GM23248 (cell line): Measurements from ENCODE around the gene KIRREL1. TPM values are rescaled to one million over a fixed set of nuclear protein-coding genes. Genes with fewer than 3 reads are reported as not detected.

ENCODE experiments used
- DNase-seq: peaks from one replicate; pipeline ENCODE4 v3.0.0-alpha.2; 2015
- H2AFZ ChIP-seq: fragments of 200-600 bp; sonication (generic); 2 replicates; pipeline ENCODE4 v1.6.1; 2016; ENCODE audit warnings: antibody characterized with exemption
- H3F3A ChIP-seq: fragments of 200-600 bp; sonication (generic); 2 replicates; pipeline ENCODE4 v1.6.1; 2016; ENCODE audit warnings: mild to moderate bottlenecking, antibody characterized with exemption, mixed run types; ENCODE audit not compliant: insufficient read depth
- H3K27ac ChIP-seq: fragments of 200-600 bp; sonication (generic); 2 replicates; pipeline ENCODE4 v1.5.1; 2016; ENCODE audit warnings: mild to moderate bottlenecking
- H3K27me3 ChIP-seq: fragments of 200-600 bp; sonication (generic); replicated peaks from 2 replicates; pipeline ENCODE4 v1.6.1; 2016; ENCODE audit warnings: mild to moderate bottlenecking; ENCODE audit not compliant: insufficient read depth
- H3K36me3 ChIP-seq: fragments of 200-600 bp; sonication (generic); 2 replicates; pipeline ENCODE4 v1.6.1; 2016; ENCODE audit warnings: low read depth, mild to moderate bottlenecking
- H3K4me1 ChIP-seq: fragments of 200-600 bp; sonication (generic); 2 replicates; pipeline ENCODE4 v1.6.1; 2016; ENCODE audit warnings: mild to moderate bottlenecking; ENCODE audit not compliant: insufficient read depth
- H3K4me2 ChIP-seq: fragments of 200-600 bp; sonication (generic); one replicate; pipeline ENCODE4 v1.6.1; 2016; ENCODE audit warnings: mild to moderate bottlenecking; ENCODE audit not compliant: unreplicated experiment
- H3K4me3 ChIP-seq: fragments of 200-600 bp; sonication (generic); 2 replicates; pipeline ENCODE4 v1.5.1; 2016; ENCODE audit warnings: mild to moderate bottlenecking
- H3K79me2 ChIP-seq: fragments of 200-600 bp; sonication (generic); 2 replicates; pipeline ENCODE4 v1.6.1; 2016; ENCODE audit warnings: mild to moderate bottlenecking; ENCODE audit not compliant: insufficient read depth
- H3K9ac ChIP-seq: fragments of 200-600 bp; sonication (generic); 2 replicates; pipeline ENCODE4 v1.6.1; 2016; ENCODE audit warnings: mild to moderate bottlenecking
- H3K9me2 ChIP-seq: fragments of 200-600 bp; sonication (generic); 2 replicates; pipeline ENCODE4 v1.6.1; 2016; ENCODE audit warnings: mixed run types, mild to moderate bottlenecking, moderate library complexity; ENCODE audit not compliant: insufficient read depth
- H3K9me3 ChIP-seq: fragments of 200-600 bp; sonication (generic); one replicate; pipeline ENCODE4 v1.6.1; 2017; ENCODE audit warnings: low read depth
- H4K20me1 ChIP-seq: fragments of 200-600 bp; sonication (generic); 2 replicates; pipeline ENCODE4 v1.6.0; 2016; ENCODE audit not compliant: insufficient read depth
- EZH2 ChIP-seq: fragments of 200-600 bp; sonication (generic); IDR thresholded peaks from 2 replicates; pipeline ENCODE4 v1.6.1; 2018; ENCODE audit warnings: antibody characterized with exemption, mild to moderate bottlenecking; ENCODE audit not compliant: insufficient read depth, poor library complexity, severe bottlenecking
- EZH2phosphoT487 ChIP-seq: fragments of 200-600 bp; sonication (generic); IDR thresholded peaks from 2 replicates; pipeline ENCODE4 v1.6.1; 2018; ENCODE audit warnings: antibody characterized with exemption, moderate library complexity, mild to moderate bottlenecking, low read depth; ENCODE audit not compliant: insufficient read depth
- WGBS, 2 experiments: methylation state at CpG; one replicate each; pipeline ENCODE4 v1.1.6; 2015 to 2017; ENCODE audit warnings: low lambda C conversion rate in 2 of 2, low coverage in 1 of 2; ENCODE audit errors: missing lambda C conversion rate in 2 of 2; 5-methylcytosine and 5-hydroxymethylcytosine counted together
- in situ Hi-C: fragments of 300-500 bp; cut with MboI; formaldehyde crosslinking; loops from 2 replicates; pipeline ENCODE4 v1.15.0; 2020
- polyA plus RNA-seq: library from polyadenylated mRNA; unstranded; fragments of >200 nt; fragmentation: Nextera tagmentation; extraction: Ambion mirVana; gene quantifications from 2 replicates; pipeline ENCODE4 v1.2.1, GENCODE V29; 2016
- total RNA-seq: library from RNA; depleted of rRNA; stranded (reverse); fragments of >200 nt; shearing (Covaris generic); gene quantifications from 2 replicates; pipeline ENCODE4 v1.2.3, GENCODE V29; 2014

Gene KIRREL1
- total and polyA plus RNA-seq, 2 experiments from 2014 or later: 33.7 to 108 TPM

GRCh38 chr1:157976888-157977287 lies 16.6 kb upstream of the KIRREL1 start:
- H2AFZ ChIP-seq: no peak overlapping the region
- H3K27me3 ChIP-seq: no peaks in the 10 kb centered on the region
- no peak overlapping the region for H3K27ac ChIP-seq
- H3K9me2 ChIP-seq: no peaks in the 10 kb centered on the region
- H4K20me1 ChIP-seq: no peaks in the 10 kb centered on the region
- TF ChIP-seq EZH2: no peak
- no peak for TF ChIP-seq EZH2phosphoT487
- no peaks in the 10 kb centered on the region for H3K4me1 ChIP-seq
- H3K36me3 ChIP-seq: no peaks in the 10 kb centered on the region
- no peaks in the 10 kb centered on the region for H3K79me2 ChIP-seq
- in situ Hi-C loops: no loop called here
- no peaks in the 10 kb centered on the region for H3F3A ChIP-seq
- no peaks in the 10 kb centered on the region for H3K9me3 ChIP-seq
- no peak overlapping the region for H3K4me3 ChIP-seq
- 88 to 92% methylated on average over 2 of the region's 2 CpGs for WGBS, 2 experiments
- H3K4me2 ChIP-seq: no peak overlapping the region
- no peak overlapping the region for H3K9ac ChIP-seq
- no peak for DNase-seq

GRCh38 chr1:157978586-157979403 lies 14.7 kb upstream of the KIRREL1 start:
- Histone ChIP-seq H3K36me3 (no peaks in the 10 kb centered on the region), H3K4me1 (no peaks in the 10 kb centered on the region), H3K9me2 (no peaks in the 10 kb centered on the region), H3K27ac (no peak overlapping the region), H3K79me2 (no peaks in the 10 kb centered on the region), H3K27me3 (no peaks in the 10 kb centered on the region), H3F3A (no peaks in the 10 kb centered on the region), H3K9me3 (no peaks in the 10 kb centered on the region), H3K9ac (no peak overlapping the region), H2AFZ (peak overlapping the region; percentile 47; the same call in 1 of the 2 replicates), H3K4me2 (no peak overlapping the region), H3K4me3 (no peak overlapping the region), H4K20me1 (no peaks in the 10 kb centered on the region)
- 21 to 26% methylated on average over 37 to 38 of the region's 38 CpGs for WGBS, 2 experiments
- DNase-seq: no peak
- TF ChIP-seq EZH2 (no peak), EZH2phosphoT487 (no peak)
- in situ Hi-C loops: no loop called here

- no peak overlapping the region for H2AFZ ChIP-seq
- no peak overlapping the region for H3K4me2 ChIP-seq
- no peak for DNase-seq
- no peaks in the 10 kb centered on the region for H3K4me1 ChIP-seq
- H3K27ac ChIP-seq: no peak overlapping the region
- H3K4me3 ChIP-seq: no peak overlapping the region
- no peaks in the 10 kb centered on the region for H3K9me3 ChIP-seq
- no peaks in the 10 kb centered on the region for H3F3A ChIP-seq
- no peaks in the 10 kb centered on the region for H3K79me2 ChIP-seq
- 87 to 95% methylated on average over 2 of the region's 2 CpGs for WGBS, 2 experiments
- in situ Hi-C loops: loop anchor here (10.0 kb wide), 1 partner anchor 103 kb away; no protein-coding TSS in a partner anchor
- H3K9me2 ChIP-seq: no peaks in the 10 kb centered on the region
- H3K36me3 ChIP-seq: no peaks in the 10 kb centered on the region
- no peaks in the 10 kb centered on the region for H3K27me3 ChIP-seq
- TF ChIP-seq EZH2phosphoT487 (no peak), EZH2 (no peak)
- H4K20me1 ChIP-seq: no peaks in the 10 kb centered on the region
- no peak overlapping the region for H3K9ac ChIP-seq
Measured at GRCh38 chr1:157982136-157982535, 11.3 kb upstream of the KIRREL1 start.

- Histone ChIP-seq H3K27me3 (no peaks in the 10 kb centered on the region), H3K9me3 (no peaks in the 10 kb centered on the region), H4K20me1 (no peaks in the 10 kb centered on the region), H3K36me3 (no peaks in the 10 kb centered on the region), H3K9ac (no peak overlapping the region), H3K4me2 (no peak overlapping the region), H3K27ac (no peak overlapping the region), H3K4me3 (no peak overlapping the region), H3K79me2 (no peaks in the 10 kb centered on the region), H2AFZ (no peak overlapping the region), H3F3A (no peaks in the 10 kb centered on the region), H3K4me1 (no peaks in the 10 kb centered on the region), H3K9me2 (no peaks in the 10 kb centered on the region)
- DNase-seq: no peak
- WGBS, 2 experiments: 70 to 77% methylated on average over 2 of the region's 2 CpGs
- TF ChIP-seq EZH2phosphoT487: no peak
- in situ Hi-C loops: loop anchor here (10.0 kb wide), 1 partner anchor 101 kb away; no protein-coding TSS in a partner anchor
Measured at GRCh38 chr1:157983787-157984186, 9.7 kb upstream of the KIRREL1 start.
